ENCODE data around the gene DOCK3. TPM values are rescaled to one million over a fixed set of nuclear protein-coding genes. Genes with fewer than 3 reads are reported as not detected.

The DOCK3 gene
- total RNA-seq, 2 donors from 2014 or later, result 7.2 to 9.7 TPM

DNA sequence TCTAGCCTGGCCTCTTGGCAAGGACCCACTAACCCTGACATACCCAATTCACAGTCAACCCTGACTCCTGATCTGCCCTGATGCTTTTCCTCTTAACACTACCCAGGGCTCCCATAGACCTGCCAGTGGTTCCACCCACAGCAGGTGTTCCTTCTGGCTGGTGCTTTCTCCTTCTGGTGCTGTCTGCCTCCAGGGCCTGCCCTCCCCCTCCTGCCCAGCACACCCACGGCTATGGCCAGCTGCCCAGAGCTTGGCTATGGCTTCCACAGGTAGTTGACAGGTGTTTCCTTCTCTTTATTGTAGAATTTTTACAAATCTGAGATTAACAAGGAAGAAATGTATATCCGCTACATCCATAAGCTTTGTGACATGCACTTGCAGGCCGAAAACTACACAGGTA, 663.9 kb downstream of the DOCK3 start:
- no peak overlapping the region for H3K27ac Mint-ChIP-seq
- no peaks in the 10 kb centered on the region for H3K4me1 Mint-ChIP-seq (ENCODE audit: low read depth)
- H3K27me3 Mint-ChIP-seq (ENCODE audit: low read depth), result no peaks in the 10 kb centered on the region
- no peaks in the 10 kb centered on the region for H3K36me3 Mint-ChIP-seq (ENCODE audit: insufficient read depth in 2 of 2)
- DNase-seq (no peak), ATAC-seq (replicated peaks in 1 of 2) (no peak)
- no peaks in the 10 kb centered on the region for H3K9me3 Mint-ChIP-seq
- H3K4me3 Mint-ChIP-seq, result no peak overlapping the region

- DNase-seq (no peak), ATAC-seq (replicated peaks in 1 of 2) (no peak)
- no peaks in the 10 kb centered on the region for H3K36me3 Mint-ChIP-seq (ENCODE audit: insufficient read depth in 2 of 2)
- no peak overlapping the region for H3K27ac Mint-ChIP-seq
- no peak overlapping the region for H3K4me3 Mint-ChIP-seq
- no peaks in the 10 kb centered on the region for H3K4me1 Mint-ChIP-seq (ENCODE audit: low read depth)
- no peaks in the 10 kb centered on the region for H3K9me3 Mint-ChIP-seq
- no peaks in the 10 kb centered on the region for H3K27me3 Mint-ChIP-seq (ENCODE audit: low read depth)
Observed at GRCh38 chr3:51340013-51340829, 665.5 kb downstream of the DOCK3 start.

DNA sequence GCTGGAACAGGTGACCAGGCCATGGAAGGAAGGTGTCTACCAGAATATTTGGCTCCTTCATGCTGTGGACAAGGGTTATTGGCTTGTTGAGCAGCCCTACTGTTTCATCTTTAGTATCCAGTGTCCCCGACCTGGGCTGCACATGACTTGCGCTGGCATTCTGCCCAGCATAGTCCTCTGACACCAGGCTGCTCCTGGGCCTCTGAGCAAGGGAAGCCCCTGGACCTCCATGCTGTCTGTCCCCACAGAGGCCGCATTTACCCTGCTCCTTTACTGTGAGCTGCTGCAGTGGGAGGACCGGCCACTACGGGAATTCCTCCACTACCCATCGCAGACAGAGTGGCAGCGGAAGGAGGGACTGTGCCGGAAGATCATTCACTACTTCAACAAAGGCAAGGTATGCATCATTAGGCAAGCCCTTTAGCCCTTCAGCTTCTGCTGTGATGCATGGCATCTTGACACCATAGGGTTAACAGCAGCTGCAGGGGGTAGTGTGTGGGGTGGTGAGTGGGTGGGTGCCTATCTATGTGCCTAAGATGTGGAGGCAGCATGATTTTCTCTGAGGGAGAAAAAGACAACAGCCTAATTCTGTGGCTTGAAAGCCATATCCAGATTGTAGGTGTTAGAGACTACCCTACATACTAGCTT, 666.4 kb downstream of the DOCK3 start:
- Mint-ChIP-seq H3K36me3 (ENCODE audit: insufficient read depth in 2 of 2) (no peaks in the 10 kb centered on the region), H3K9me3 (no peaks in the 10 kb centered on the region), H3K27ac (no peak overlapping the region), H3K27me3 (ENCODE audit: low read depth) (no peaks in the 10 kb centered on the region), H3K4me3 (no peak overlapping the region), H3K4me1 (ENCODE audit: low read depth) (no peaks in the 10 kb centered on the region)
- no peak for ATAC-seq (replicated peaks in 1 of 2)
- no peak for DNase-seq

GRCh38 chr3:51343918-51344687, 669.4 kb downstream of the DOCK3 start:
- Mint-ChIP-seq H3K9me3 (no peaks in the 10 kb centered on the region), H3K36me3 (ENCODE audit: insufficient read depth in 2 of 2) (no peaks in the 10 kb centered on the region), H3K4me1 (ENCODE audit: low read depth) (no peaks in the 10 kb centered on the region), H3K4me3 (no peak overlapping the region), H3K27ac (no peak overlapping the region), H3K27me3 (ENCODE audit: low read depth) (no peaks in the 10 kb centered on the region)
- DNase-seq (no peak), ATAC-seq (replicated peaks in 1 of 2) (no peak)

GRCh38 chr3:51350751-51351150, 676.0 kb downstream of the DOCK3 start:
- Mint-ChIP-seq H3K36me3 (ENCODE audit: insufficient read depth in 2 of 2) (no peaks in the 10 kb centered on the region), H3K4me3 (no peak overlapping the region), H3K27me3 (ENCODE audit: low read depth) (no peaks in the 10 kb centered on the region), H3K27ac (no peak overlapping the region), H3K4me1 (ENCODE audit: low read depth) (no peaks in the 10 kb centered on the region), H3K9me3 (no peaks in the 10 kb centered on the region)
- ATAC-seq (replicated peaks in 1 of 2) (no peak), DNase-seq (no peak)

- H3K4me1 Mint-ChIP-seq (ENCODE audit: low read depth), result no peaks in the 10 kb centered on the region
Observed at GRCh38 chr3:51353131-51353530, 678.4 kb downstream of the DOCK3 start.

DNA sequence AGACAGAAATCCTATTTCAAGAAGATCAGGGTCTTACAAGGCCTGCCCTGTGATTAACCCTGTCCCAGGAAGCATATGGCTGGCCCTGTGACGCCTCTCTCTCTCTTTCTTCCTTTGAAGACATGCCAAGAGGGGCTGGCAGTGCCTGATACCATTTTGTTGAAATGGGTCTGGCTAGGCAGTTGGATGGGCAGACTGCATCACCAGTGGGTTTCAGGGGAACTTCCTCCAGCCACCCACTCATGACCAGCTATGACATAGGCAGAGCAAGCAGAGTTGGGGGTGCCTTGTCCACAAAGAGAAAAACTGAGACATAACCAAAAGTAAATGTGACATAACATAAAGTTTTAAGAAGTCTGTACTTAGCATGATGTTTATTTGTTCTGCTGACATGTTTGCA, 679.0 kb downstream of the DOCK3 start:
- Mint-ChIP-seq H3K27ac (no peak overlapping the region), H3K4me1 (ENCODE audit: low read depth) (no peaks in the 10 kb centered on the region), H3K36me3 (ENCODE audit: insufficient read depth in 2 of 2) (no peaks in the 10 kb centered on the region), H3K4me3 (no peak overlapping the region), H3K27me3 (ENCODE audit: low read depth) (no peaks in the 10 kb centered on the region), H3K9me3 (no peaks in the 10 kb centered on the region)
- DNase-seq (no peak), ATAC-seq (replicated peaks in 1 of 2) (peak in 1 of 2 donors; percentile 33)

More at GRCh38 chr3:51353131-51353530, 678.4 kb downstream of the DOCK3 start:
- no peak for ATAC-seq (replicated peaks in 1 of 2)
- Mint-ChIP-seq H3K36me3 (ENCODE audit: insufficient read depth in 2 of 2) (no peaks in the 10 kb centered on the region), H3K27me3 (ENCODE audit: low read depth) (no peaks in the 10 kb centered on the region), H3K27ac (no peak overlapping the region), H3K9me3 (no peaks in the 10 kb centered on the region), H3K4me3 (no peak overlapping the region)
- DNase-seq, result no peak

DNA sequence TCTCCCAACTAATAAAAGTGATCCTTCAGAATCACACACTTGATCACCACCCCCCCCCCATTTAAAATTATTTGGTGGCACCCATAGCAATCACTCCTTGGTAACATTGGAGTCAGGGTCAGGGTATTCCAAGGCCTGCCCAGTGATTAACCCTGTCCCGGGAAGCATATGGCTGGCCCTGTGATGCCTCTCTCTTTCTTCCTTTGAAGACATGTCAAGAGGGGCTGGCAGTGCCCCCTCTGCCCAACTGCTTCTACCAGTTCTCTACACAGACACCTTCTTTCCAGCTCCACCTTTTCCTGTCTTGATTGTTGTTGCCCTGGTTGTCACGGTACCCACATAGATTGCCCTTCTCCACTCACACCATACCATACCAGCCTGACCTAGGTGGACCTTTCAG, 679.4 kb downstream of the DOCK3 start:
- no peak overlapping the region for H3K27ac Mint-ChIP-seq
- H3K9me3 Mint-ChIP-seq, result no peaks in the 10 kb centered on the region

GRCh38 chr3:51354731-51355615, 680.2 kb downstream of the DOCK3 start:
- ATAC-seq (replicated peaks in 1 of 2) (no peak), DNase-seq (no peak)
- Mint-ChIP-seq H3K27ac (no peak overlapping the region), H3K4me1 (ENCODE audit: low read depth) (no peaks in the 10 kb centered on the region), H3K36me3 (ENCODE audit: insufficient read depth in 2 of 2) (no peaks in the 10 kb centered on the region), H3K4me3 (no peak overlapping the region), H3K27me3 (ENCODE audit: low read depth) (no peaks in the 10 kb centered on the region), H3K9me3 (no peaks in the 10 kb centered on the region)

More for the DNA sequence above, 679.4 kb downstream of the DOCK3 start:
- ATAC-seq (replicated peaks in 1 of 2), result no peak
- H3K4me1 Mint-ChIP-seq (ENCODE audit: low read depth), result no peaks in the 10 kb centered on the region
- no peaks in the 10 kb centered on the region for H3K36me3 Mint-ChIP-seq (ENCODE audit: insufficient read depth in 2 of 2)
- H3K4me3 Mint-ChIP-seq, result no peak overlapping the region
- no peaks in the 10 kb centered on the region for H3K27me3 Mint-ChIP-seq (ENCODE audit: low read depth)
- no peak for DNase-seq

GRCh38 chr3:51355891-51356578, 681.3 kb downstream of the DOCK3 start:
- Mint-ChIP-seq H3K27me3 (ENCODE audit: low read depth) (no peaks in the 10 kb centered on the region), H3K27ac (no peak overlapping the region), H3K36me3 (ENCODE audit: insufficient read depth in 2 of 2) (no peaks in the 10 kb centered on the region), H3K9me3 (no peaks in the 10 kb centered on the region), H3K4me3 (no peak overlapping the region), H3K4me1 (ENCODE audit: low read depth) (no peaks in the 10 kb centered on the region)
- ATAC-seq (replicated peaks in 1 of 2) (no peak), DNase-seq (no peak)

- H3K27ac Mint-ChIP-seq, result no peak overlapping the region
- no peaks in the 10 kb centered on the region for H3K4me1 Mint-ChIP-seq (ENCODE audit: low read depth)
- no peak overlapping the region for H3K4me3 Mint-ChIP-seq
- no peak for DNase-seq
- H3K9me3 Mint-ChIP-seq, result no peaks in the 10 kb centered on the region
- no peaks in the 10 kb centered on the region for H3K36me3 Mint-ChIP-seq (ENCODE audit: insufficient read depth in 2 of 2)
- no peak for ATAC-seq (replicated peaks in 1 of 2)
- no peaks in the 10 kb centered on the region for H3K27me3 Mint-ChIP-seq (ENCODE audit: low read depth)
Observed at GRCh38 chr3:51357856-51358255, 683.1 kb downstream of the DOCK3 start.

DNA sequence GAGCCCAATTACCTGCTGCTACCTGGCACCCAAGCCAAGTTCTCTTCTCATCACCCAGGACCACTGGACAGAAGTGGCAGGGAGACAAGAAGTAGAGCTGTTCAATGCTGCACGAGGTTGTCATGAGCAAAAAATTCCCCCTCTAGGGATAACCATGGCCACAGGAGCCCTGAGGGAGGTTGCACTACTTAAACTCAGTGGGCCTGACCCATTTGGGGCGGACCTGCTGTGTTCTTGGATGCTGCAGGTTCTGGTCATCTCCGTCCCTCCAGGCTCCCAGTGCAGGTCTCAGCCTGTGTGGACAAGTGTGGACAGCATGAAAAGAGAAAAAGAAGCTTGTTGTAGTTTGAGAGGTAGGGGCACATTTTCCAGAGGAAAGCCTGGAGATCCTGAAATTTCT, 684.3 kb downstream of the DOCK3 start:
- Mint-ChIP-seq H3K27ac (no peak overlapping the region), H3K4me3 (no peak overlapping the region), H3K9me3 (no peaks in the 10 kb centered on the region), H3K36me3 (ENCODE audit: insufficient read depth in 2 of 2) (no peaks in the 10 kb centered on the region), H3K27me3 (ENCODE audit: low read depth) (no peaks in the 10 kb centered on the region), H3K4me1 (ENCODE audit: low read depth) (no peaks in the 10 kb centered on the region)
- ATAC-seq (replicated peaks in 1 of 2) (no peak), DNase-seq (no peak)

Data from activated T-cell treated with anti-CD3 and anti-CD28 coated beads, Interleukin-2, amount 50 U/mL, for 72 hours (primary cell).